ENCODE results near the gene KIF18B.

Gene KIF18B

GRCh38 chr17:44906763-44907728 lies 40.5 kb downstream of the KIF18B start:
- Histone ChIP-seq H3K9ac (ENCODE audit: insufficient read length, low read depth) (no peak overlapping the region), H3K27me3 (ENCODE audit: insufficient read depth, insufficient read length) (peaks cover 6% of the 10 kb centered on the region), H3K9me3 (ENCODE audit: insufficient read depth, low read length) (no peaks in the 10 kb centered on the region), H3K36me3 (ENCODE audit: insufficient read depth, insufficient read length, low read length) (peaks cover 7% of the 10 kb centered on the region), H3K4me3 (ENCODE audit: insufficient read length, low read depth) (no peak overlapping the region), H3K4me1 (ENCODE audit: insufficient read depth, insufficient read length) (peaks cover 24% of the 10 kb centered on the region)
- TF ChIP-seq SUZ12 (IDR thresholded peaks at IDR 0.05; ENCODE audit: extremely low read depth, insufficient read depth, insufficient read length) (no peak), ZNF274 (IDR thresholded peaks at IDR 0.05; ENCODE audit: low read depth, low read length) (no peak), YY1 (IDR thresholded peaks at IDR 0.05; ENCODE audit: insufficient read depth, insufficient read length) (no peak)
- no peak for DNase-seq (ENCODE audit: low read depth, low spot score)

DNA sequence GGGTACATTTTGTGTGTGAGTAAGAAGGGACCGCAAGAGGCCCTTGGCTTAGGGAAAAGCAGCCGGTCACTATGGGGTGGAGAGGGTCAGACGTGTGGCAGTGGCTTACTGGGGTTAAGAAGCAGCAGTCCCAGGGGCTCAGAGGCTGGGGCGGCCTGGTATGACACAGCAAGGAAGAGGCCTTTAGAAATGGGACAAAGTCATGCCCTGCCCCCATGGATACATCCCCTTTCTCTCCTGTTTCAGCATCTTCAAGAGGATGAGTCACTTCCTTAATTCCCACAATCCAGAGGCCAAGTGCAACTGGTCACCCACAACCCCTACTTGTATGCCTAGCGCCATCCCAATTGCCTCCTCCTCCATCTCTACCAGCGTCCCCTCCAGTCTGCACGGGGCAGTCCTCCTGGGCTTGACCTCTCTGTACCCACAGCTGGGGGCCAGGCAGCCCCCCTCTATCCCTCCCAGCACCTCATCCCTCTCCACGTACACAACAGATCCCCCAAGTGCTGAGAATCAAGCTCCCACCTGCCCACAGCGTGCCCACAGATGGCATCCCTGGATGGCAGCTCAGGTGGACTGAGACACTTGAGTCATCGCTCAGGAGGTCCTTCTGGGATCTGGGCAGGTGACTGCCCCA lies 41.4 kb downstream of the KIF18B start:
- H3K27me3 ChIP-seq (ENCODE audit: insufficient read depth, insufficient read length): no peaks in the 10 kb centered on the region
- peaks cover 10% of the 10 kb centered on the region for H3K36me3 ChIP-seq (ENCODE audit: insufficient read depth, insufficient read length, low read length)
- H3K9ac ChIP-seq (ENCODE audit: insufficient read length, low read depth): no peak overlapping the region
- H3K9me3 ChIP-seq (ENCODE audit: insufficient read depth, low read length): no peaks in the 10 kb centered on the region
- no peak for DNase-seq (ENCODE audit: low read depth, low spot score)
- no peak overlapping the region for H3K4me3 ChIP-seq (ENCODE audit: insufficient read length, low read depth)
- TF ChIP-seq ZNF274 (IDR thresholded peaks at IDR 0.05; ENCODE audit: low read depth, low read length): no peak
- TF ChIP-seq YY1 (IDR thresholded peaks at IDR 0.05; ENCODE audit: insufficient read depth, insufficient read length): no peak
- TF ChIP-seq SUZ12 (IDR thresholded peaks at IDR 0.05; ENCODE audit: extremely low read depth, insufficient read depth, insufficient read length): no peak
- peaks cover 20% of the 10 kb centered on the region for H3K4me1 ChIP-seq (ENCODE audit: insufficient read depth, insufficient read length)

DNA sequence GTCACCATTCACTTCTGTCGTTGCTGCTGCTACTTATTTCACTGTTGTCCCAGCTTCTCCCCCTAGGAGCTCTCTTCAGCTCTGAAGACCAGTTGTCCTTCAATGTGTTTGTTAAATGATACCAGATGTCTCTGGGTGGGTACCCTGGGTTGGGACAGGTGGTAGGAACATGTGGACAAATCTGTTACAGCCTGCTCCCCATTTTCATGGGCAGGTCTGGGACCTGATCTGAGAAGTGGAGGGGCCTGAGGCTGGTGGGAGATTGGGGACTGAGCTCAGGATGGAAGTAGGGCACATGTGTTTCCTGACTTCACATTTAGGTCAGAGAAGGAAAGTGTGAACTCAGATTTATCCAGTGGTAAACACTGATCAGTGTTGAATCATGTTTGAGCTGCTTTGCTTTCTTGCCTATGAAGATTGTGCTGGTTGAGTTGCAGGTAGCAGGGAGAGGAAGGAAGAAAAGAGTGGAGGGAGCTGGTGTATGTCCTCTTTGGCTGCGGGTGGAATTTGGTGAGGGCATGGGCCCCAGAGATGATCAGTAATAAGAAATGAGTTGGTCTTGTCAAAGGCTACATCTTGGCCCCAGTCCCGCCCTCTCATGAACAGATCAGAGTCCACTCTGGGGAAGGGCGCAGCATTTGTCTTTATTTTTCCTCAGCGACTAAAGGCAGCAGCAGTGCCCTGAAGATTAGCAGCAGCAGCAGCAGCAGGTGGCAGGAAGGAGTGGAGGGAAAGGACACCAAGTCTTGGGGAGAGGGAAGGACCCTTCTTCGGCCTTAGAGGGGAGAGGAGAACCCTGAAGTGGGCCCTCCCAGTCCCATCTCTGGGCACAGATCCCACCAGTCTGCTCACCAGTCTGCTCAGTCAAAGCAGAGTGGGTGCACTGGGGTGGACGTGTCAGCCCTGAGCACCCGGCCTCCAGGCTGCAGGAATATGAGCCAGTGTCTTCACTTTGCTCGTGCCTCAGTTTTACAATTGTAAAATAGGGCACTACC lies 42.3 kb downstream of the KIF18B start:
- H3K9ac ChIP-seq (ENCODE audit: insufficient read length, low read depth): no peak overlapping the region
- H3K36me3 ChIP-seq (ENCODE audit: insufficient read depth, insufficient read length, low read length): peaks cover 10% of the 10 kb centered on the region
- H3K4me1 ChIP-seq (ENCODE audit: insufficient read depth, insufficient read length): peaks cover 18% of the 10 kb centered on the region
- no peaks in the 10 kb centered on the region for H3K9me3 ChIP-seq (ENCODE audit: insufficient read depth, low read length)
- no peaks in the 10 kb centered on the region for H3K27me3 ChIP-seq (ENCODE audit: insufficient read depth, insufficient read length)
- H3K4me3 ChIP-seq (ENCODE audit: insufficient read length, low read depth): no peak overlapping the region
- no peak for DNase-seq (ENCODE audit: low read depth, low spot score)
- TF ChIP-seq YY1 (IDR thresholded peaks at IDR 0.05; ENCODE audit: insufficient read depth, insufficient read length) (no peak), SUZ12 (IDR thresholded peaks at IDR 0.05; ENCODE audit: extremely low read depth, insufficient read depth, insufficient read length) (no peak), ZNF274 (IDR thresholded peaks at IDR 0.05; ENCODE audit: low read depth, low read length) (no peak)

DNA sequence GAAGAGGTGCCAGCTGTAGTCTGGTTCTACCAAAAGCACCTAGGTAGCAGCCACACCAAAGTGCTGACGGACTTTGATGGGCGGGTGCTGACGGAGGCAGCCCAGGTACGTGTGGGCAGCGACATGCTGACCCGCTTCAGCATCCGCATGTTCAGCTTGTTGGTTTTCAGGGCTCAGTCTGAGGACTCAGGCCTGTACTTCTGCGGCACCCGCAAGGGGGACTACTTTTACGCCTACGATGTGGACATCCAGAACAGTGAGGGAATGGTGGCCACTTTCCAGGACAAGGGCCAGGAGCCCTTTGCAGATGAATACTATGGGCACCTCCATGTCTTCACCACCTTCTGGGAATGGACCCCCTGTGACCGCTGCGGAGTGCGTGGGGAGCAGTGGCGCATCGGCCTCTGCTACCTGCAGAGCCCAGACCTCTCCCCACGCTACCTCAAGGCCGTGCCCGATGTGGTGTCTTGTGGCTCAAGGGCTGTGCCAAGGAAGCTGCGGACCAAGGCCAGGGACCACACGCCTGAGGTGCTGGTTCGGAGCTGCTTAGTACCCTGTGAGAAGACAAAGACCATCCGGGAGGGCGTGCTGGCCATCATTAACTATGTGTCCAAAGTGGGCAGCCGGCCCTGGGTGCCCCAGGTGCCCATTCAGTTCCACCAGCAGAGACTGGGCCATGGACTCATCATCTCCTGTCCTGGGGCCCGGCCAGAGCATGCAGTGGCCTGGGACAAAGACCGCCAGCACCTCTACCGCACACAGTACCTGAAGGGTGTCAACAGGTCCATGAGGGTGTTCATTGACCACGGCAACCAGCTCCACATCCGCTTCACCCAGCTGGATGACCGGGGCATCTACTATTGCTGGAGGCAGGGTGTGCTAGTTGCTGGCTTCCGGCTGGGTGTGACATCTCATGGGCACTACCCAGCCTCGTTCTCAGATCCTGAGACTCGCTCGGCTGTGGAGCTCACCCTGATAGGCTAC lies 43.3 kb downstream of the KIF18B start:
- TF ChIP-seq SUZ12 (IDR thresholded peaks at IDR 0.05; ENCODE audit: extremely low read depth, insufficient read depth, insufficient read length): no peak
- no peak for TF ChIP-seq ZNF274 (IDR thresholded peaks at IDR 0.05; ENCODE audit: low read depth, low read length)
- no peak for TF ChIP-seq YY1 (IDR thresholded peaks at IDR 0.05; ENCODE audit: insufficient read depth, insufficient read length)
- Histone ChIP-seq H3K36me3 (ENCODE audit: insufficient read depth, insufficient read length, low read length) (peaks cover 10% of the 10 kb centered on the region), H3K27me3 (ENCODE audit: insufficient read depth, insufficient read length) (no peaks in the 10 kb centered on the region), H3K9ac (ENCODE audit: insufficient read length, low read depth) (no peak overlapping the region), H3K9me3 (ENCODE audit: insufficient read depth, low read length) (no peaks in the 10 kb centered on the region), H3K4me1 (ENCODE audit: insufficient read depth, insufficient read length) (peaks cover 14% of the 10 kb centered on the region), H3K4me3 (ENCODE audit: insufficient read length, low read depth) (no peak overlapping the region)
- DNase-seq (ENCODE audit: low read depth, low spot score): no peak

- H3K4me1 ChIP-seq (ENCODE audit: insufficient read depth, insufficient read length): peaks cover 12% of the 10 kb centered on the region
- no peak overlapping the region for H3K4me3 ChIP-seq (ENCODE audit: insufficient read length, low read depth)
- H3K36me3 ChIP-seq (ENCODE audit: insufficient read depth, insufficient read length, low read length): peaks cover 10% of the 10 kb centered on the region
- no peaks in the 10 kb centered on the region for H3K27me3 ChIP-seq (ENCODE audit: insufficient read depth, insufficient read length)
- no peaks in the 10 kb centered on the region for H3K9me3 ChIP-seq (ENCODE audit: insufficient read depth, low read length)
- DNase-seq (ENCODE audit: low read depth, low spot score): no peak
- TF ChIP-seq YY1 (IDR thresholded peaks at IDR 0.05; ENCODE audit: insufficient read depth, insufficient read length) (no peak), ZNF274 (IDR thresholded peaks at IDR 0.05; ENCODE audit: low read depth, low read length) (no peak), SUZ12 (IDR thresholded peaks at IDR 0.05; ENCODE audit: extremely low read depth, insufficient read depth, insufficient read length) (no peak)
- H3K9ac ChIP-seq (ENCODE audit: insufficient read length, low read depth): no peak overlapping the region
Measured at GRCh38 chr17:44903012-44903685, 44.4 kb downstream of the KIF18B start.

All from NT2/D1 (cell line).